HG03045 (cell line): ENCODE measurements around the gene PTPN14.

ENCODE experiments used
- ATAC-seq: cut with Tn5 transposase; IDR thresholded peaks from one replicate; pipeline ENCODE4 v1.9.1; 2021; ENCODE audit warnings: mild to moderate bottlenecking, moderate library complexity; ENCODE audit not compliant: unreplicated experiment

Gene PTPN14

DNA sequence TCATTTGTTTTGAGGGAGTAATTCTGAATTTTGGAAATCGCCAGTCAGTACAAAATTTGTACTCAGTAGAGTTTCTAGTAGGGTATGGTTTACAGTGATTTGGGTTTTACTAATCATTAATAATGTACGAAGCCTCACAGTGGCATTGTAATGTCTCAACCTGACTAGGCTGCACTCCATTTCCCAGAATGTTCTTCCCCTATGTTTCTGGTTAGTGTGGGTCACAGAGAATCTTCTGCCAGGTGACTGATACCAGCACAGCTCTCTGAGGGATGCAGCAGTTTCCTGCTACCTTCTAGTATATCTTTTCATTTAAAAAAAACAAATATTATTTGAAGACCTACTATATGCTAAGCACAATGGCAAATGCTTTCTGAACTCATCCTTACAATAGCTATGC, 112.9 kb downstream of the PTPN14 start:
- ATAC-seq = no peak

DNA sequence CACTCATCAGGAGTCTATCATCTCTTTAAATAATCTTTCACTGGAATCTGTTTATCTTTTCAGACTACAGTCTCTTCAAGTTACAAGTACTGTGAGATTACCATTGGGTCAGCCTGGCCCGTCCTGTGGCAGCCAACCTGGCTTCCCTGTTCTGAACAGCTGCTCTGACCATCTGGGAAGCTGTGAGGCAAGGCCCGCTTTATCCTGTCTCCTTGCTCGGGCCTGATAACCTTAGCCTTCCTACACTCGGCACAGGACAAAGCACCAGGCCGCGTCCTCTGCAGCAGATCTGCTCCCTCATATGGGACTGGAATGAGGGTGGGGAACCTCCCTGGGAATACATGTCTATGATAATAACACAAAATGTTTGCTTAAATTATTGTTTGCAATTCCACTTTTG, 113.3 kb downstream of the PTPN14 start:
- ATAC-seq = no peak

DNA sequence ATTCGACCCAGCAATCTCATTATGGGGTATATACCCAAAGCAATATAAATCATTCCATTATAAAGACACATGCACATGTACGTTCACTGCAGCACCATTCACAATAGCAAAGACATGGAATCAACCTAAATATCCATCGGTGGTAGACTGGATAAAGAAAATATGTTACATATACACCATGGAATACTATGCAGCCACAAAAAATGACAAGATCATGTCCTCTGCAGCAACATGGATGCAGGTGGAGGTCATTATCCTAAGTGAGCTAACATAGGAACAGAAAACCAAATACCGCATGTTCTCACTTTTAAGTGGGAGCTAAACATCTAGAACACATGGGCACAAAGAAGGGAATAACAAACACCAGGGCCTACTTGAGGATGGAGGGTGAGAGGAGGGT, 115.5 kb downstream of the PTPN14 start:
- ATAC-seq = no peak

DNA sequence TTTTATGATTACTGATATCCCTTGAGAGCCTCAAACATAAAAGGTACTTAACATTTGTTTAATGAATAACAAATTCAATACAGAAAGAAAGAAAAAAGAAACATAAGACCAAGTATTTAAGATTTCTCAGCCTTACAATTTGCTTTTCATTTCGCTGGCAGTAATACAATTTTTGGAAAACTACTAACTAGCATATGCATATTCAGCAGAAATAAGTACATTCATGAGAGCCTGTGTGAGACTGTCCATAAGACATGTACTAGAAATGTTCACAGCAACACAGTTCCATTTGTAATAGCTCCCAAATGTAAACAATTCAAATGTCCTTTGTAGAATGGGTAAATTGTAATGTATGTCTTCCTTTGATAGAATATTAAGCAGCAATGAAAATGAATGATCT, 119.2 kb downstream of the PTPN14 start:
- no peak for ATAC-seq

DNA sequence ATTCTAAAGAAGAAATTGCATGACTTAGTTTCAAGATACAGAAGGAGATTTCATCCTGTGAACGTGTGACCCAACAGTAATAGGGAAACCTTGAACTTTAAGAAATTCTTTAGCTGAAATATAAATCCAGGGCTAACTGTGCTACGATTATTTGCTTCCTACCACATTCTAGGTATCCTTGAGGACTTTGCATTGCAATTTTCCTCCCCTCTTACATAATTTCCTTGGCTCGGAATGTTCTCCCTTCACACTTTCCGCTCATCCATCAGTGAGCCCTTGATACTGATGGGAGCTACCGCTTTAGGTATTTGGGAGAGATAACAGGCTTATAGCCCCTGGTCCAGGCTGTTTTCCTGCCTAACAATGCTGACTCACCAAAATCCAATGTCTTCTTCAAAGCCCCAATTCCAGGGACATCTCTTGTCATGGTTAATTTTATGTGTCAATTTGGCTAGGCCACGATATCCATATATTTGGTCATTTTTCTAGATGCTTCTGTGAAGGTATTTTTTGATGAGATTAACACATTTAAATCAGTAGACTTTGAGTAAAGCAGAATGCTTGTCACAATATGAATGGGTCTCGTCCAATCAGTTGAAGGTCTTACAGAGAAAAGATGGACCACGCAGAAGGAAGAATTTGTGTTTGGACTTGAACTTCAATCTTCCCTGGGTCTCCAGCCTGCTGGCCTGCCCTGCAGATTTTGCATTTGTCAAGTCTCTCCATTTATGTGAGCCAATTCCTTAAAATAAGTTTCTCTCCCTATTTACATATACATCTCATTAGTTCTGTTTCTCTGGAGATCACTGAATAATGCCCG, 121.2 kb downstream of the PTPN14 start:
- ATAC-seq = no peak

DNA sequence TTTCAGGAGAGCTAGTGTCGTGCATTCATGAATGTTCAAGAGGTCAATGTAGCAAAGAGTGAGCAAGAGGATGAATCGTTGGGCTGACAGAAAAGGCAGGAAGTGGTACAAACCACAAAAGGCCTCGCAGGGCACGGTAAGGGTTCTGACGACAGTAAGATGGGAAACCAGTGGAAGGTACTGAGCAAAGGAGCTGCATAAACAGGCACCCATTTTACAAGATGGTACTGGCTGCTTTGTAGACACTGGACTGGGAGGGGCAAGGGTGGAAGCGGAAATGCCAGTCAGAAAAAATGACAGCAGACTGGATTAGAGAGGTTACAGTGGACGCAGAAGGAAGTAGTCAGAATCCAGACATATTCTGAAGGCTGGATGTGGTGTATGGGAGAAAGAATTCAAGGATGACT, 123.5 kb downstream of the PTPN14 start:
- peak; percentile 92 for ATAC-seq

DNA sequence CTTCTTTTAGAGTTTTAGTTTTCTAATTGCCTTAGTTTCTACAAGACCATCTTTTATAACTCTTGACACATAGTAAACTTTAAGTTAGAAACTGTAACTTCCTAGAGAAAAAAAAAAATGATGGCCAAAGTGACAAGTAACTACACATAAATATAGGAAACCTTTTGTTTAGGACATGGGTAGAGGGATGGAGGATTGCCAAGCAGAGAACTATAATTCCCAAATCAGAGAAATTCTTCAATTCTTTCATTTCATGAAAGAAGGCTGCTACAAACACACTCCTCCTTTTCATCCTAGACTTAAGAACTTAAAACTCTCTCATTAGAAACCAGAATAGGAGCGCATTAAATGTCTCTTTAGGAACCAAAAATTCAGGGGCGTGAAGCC, 125.0 kb downstream of the PTPN14 start:
- no peak for ATAC-seq

DNA sequence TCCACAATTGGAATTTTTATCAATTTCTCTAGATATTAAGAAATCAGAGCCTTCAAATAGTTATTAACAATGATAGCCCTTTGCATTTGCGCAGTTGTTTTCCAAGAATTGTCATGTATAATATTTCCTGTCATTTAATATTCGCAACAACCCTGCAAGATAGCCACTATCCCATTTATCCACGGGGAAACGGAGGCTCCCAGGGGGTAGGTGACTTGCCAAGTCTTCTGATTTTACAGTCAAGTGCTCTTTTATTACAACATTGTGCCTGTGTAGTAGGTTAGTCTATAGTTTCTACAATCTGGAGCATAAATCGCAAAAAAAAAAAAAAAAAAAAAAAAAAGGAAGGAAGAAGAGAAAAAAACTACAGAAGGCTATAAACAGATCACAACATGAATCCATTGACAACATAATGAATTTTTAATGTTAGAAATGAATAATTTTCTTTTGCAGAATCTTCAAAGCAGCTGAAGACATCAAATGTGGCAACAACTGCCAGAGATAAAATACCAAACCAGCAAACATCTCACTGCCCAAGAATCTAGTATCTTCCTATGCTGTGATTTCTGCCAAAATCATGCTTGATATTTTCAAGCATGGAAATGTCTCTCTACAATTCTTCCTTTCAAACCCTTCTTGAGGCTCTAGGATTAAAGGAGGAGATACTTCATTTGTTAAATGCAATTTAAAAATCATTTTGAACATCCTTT, 125.5 kb downstream of the PTPN14 start:
- no peak for ATAC-seq

DNA sequence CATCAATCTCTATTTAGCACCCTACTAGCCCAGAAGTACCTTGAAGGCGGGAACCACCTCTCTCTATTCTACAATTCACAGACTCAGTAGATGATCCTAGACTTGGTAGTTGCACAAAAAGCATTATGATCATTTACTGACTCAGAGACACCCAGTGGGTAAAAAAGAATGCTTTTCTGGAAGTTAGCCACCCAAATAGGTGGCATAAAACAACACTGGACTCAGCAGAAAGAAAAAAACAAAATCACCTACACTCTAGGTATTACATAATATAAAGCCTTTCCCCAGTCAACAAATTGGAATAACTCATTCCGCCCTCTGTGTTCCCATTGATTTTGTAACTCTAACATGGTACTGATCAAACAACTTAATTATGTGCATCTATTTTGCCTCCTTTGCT, 126.3 kb downstream of the PTPN14 start:
- ATAC-seq = no peak

DNA sequence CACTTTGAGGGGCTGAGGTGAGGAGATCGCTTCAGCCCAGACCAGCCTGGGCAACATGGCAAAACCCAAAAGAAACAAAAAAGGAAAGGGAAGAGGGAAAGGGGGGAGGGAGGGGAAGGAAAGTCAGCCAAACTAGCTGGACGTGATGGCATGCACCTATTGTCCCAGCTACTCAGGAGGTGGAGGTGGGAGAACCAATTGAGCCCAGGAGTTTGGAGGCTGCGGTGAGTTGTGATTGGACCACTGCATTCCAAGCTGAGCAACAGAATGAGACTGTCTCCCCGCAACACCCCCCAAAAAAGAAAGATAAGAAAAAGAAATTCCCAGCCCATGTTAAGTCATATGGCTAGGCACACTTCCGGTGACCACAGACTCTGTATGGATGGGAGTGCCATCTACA, 128.4 kb downstream of the PTPN14 start:
- ATAC-seq = no peak

DNA sequence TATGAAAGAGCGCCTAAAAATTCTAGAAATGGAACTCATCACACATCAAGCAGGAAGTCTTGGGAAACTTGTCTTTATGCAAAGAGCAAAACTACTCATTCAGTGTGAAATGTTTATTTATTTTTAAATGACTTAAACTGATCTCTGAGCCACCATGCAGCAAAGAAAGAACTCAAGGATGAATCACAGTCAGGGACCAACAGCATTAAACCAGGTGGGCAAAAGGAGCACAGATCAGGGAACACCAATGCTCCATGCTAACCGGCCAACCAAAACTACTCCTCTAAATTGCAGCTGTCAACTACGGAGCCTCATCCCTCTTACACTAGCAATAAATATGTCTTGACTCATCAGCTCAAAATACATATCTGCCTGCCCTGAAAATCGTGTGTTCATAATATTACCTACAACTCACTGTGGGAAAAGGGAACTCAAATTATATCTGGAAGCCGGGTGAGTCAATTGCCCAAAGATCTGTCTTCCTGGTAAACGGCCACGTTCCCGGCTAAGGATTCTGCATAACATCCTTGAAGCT, 129.2 kb downstream of the PTPN14 start:
- no peak for ATAC-seq

DNA sequence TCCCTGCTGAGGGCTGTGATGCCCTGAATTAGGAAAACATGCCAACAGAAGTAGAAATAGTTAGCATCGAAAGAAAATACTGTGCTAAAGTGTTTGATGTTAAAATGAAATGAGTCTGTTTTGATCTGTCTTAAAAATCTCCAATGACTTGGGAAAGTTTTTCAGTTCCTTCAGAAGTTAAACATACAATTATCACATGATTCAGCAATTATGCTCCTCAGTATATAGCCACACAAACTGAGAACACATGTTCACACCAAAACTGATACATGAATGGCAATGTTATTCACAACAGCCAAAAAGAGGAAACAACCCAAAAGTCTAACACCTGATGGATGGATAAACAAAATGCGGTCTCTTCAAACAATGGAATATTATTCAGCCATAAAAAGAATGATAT, 130.6 kb downstream of the PTPN14 start:
- no peak for ATAC-seq

DNA sequence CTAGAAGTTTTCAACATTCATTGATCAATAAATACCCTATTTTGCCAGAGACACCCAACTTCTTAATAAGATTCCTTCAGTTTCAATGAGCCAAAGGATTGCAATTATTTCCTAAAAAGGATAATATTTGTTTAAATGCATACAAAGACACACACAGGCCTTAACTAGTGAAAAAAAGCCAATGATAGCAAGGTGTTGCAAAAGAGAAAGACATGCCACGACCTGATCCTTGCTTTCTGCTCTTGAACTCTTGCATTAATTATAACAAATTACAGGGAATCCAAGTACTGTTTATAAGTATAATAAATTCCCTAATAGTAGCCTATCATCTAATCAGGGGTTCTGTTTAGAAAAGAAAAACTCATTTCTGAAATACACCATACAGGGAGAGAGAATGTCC, 131.1 kb downstream of the PTPN14 start:
- ATAC-seq = no peak

DNA sequence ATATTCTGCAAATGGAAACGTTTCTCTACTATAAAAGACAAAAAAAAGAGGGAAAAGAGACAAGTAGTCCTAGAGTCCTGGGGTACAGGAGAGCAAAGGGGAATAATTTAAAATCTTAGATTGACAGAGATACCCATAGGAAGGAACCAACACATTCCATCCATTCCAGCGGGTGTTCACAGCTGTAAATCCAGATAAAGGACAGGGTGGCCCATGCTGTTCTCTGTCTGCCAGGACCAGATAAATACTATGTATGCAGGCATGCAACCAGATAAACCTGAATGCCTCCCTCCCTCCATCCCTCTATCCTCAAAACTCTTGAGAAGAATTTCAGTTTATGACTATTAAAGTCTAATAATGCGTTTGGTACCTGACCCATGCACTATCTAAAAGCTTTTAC, 131.8 kb downstream of the PTPN14 start:
- ATAC-seq = no peak

DNA sequence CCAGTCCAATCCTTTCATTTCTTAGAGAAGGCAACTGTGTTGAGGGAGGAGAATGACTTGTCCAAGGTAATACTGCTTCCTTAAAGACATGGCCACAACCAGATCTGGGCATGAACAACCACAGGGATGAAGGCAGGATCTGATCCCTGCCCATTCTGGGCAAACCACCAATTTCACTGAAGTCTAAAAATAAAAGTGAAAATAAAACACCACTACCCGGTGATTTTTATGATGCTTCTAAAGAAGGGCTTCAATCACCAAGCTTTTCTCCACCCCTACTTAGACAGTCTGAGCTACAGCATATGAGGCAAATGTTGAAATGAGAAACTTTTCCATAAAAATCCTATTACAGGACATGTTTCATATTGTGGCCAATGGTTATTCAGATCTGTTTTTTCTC, 133.0 kb downstream of the PTPN14 start:
- no peak for ATAC-seq

DNA sequence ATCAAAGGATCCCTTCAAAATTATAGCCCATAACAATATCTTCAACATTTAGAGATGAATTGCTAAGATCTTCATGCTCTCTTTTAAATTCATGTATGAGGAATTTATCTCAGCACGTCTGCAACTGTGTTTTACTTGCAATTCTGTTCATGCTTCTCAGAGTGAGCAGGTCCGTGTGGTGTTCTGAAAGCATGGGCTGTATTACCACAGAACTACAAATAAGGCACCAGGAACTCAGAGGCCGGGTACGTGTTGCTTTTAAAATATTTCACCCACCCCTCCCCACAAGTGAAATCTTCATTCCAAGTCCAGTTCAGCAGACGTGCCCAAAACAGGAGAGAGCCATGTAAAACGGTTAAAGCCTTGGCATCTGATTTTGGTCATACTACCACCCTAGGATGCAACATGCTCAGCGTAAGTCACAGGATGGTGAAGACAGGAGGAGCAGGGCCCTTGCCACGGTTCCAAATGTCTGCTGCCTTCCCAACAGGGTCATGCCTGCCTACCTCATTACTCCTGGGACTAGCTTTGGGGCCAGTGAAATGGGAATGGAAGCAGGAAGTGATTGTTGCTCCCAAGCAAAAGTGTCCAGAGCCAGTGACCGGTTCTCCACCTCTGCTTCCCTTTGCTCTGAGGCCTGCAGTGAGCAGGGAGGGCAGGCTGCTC, 133.7 kb downstream of the PTPN14 start:
- ATAC-seq = no peak

DNA sequence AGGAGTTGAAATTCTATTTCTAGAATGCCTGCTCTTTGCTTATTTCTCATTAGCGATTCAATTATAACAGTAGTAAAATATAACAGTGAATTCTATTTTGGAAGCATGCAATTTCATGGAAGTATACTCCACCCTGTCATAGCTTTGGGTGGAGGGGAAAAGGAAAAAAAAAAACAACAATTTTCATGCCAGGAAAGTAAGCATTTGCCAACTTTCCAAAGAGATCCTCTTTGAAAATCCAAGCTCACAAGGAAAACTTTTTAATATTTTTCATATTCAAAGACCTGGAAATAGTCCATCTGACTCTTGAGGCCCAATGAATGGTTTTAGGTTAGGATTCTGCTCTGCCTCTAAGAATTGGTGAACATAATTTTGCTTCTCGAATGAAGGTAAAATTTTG, 134.5 kb downstream of the PTPN14 start:
- no peak for ATAC-seq

DNA sequence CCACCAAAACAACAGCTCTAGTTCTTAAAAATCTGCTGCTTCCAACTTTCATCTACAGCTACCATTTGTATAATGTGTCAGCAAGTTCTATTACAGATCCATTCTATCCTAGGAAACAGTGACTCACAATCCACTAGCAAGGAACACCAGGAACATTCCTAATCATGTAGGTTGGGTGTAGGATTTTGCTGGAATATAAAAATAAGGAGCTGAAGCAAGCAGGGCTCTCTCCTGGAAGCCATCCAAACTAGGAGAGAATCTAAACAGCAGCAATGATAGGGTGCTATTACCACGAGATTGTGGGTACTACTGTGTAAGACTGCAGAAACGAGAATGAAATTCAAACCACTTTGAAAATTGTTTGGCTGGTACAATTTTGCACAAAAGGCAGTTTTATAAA, 135.0 kb downstream of the PTPN14 start:
- ATAC-seq = no peak

DNA sequence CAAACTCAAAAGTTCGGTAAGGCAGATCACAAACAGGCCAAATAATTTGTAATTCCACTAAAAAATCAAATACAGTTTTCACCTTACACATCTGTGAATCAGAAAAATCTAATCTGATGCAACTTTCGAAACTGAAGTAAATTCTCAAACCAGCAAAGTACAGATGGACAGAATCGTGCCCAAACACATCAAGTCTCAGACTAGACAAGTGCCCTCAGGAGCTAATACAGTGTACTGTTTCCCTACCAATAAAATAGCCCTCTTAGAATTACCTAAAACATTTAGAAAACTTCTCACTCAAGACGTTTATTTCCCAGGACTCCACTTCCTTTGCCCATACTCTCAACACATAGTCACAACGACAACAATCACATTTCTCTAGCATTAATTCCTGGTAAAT, 136.3 kb downstream of the PTPN14 start:
- no peak for ATAC-seq

DNA sequence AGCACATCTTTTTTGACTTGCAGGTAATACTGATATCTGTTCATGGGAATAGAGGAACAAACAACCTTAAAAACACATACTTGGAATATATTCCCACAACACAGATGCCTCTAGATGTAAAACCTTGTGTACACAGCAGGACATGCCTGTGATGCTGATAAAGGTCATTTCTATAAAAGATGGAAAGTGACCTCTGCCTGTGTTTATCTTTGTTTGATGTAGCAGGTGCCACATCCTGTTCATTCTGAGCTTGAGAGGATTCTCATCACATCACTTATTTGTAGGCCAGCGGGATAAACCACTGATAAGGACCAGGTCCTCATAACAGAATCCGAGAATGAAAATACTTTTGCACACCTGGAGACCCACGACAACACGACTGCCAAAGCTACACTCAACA, 136.7 kb downstream of the PTPN14 start:
- no peak for ATAC-seq

DNA sequence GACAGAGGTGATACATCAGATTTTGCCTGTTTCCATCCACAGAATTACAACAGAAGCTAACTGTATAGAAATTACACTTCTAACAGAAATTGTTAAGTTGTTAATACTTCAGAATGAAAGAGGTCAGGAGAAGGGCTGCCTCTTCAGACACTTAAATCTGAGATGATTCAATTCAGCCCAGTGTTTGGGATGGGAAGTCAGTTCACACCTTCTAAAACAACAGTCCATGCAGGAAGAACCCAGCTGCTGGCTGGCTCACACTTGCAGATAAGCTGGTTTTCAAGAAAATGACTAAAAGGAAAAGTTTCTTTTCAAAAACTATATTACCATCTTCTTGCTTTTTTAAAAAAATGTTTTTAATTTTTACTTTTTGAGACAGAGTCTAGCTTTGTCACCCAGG, 138.1 kb downstream of the PTPN14 start:
- no peak for ATAC-seq
